SK-N-SH (cell line): ENCODE results near the gene ARHGEF10L. TPM values are rescaled to one million over a fixed set of nuclear protein-coding genes. Genes with fewer than 3 reads are reported as not detected.

Experiments used
- CTCF ChIA-PET: fragments of 300-600, 350-600 bp; formaldehyde crosslinking; extraction: SDS; loops from one replicate; lab custom pipeline; 2021; lab: Yijun Ruan, JAX
- POLR2A ChIA-PET: fragments of 350-600 bp; sonication (Branson Sonifier 250); formaldehyde crosslinking; extraction: SDS; loops from one replicate; lab custom pipeline; 2020; ENCODE audit warnings: antibody characterized with exemption, inconsistent platforms; lab: Yijun Ruan, JAX
- DNase-seq: peaks from one replicate; pipeline ENCODE4 v3.0.0; 2012
- H2AFZ ChIP-seq: fragments of 200-600 bp; sonication (generic); 2 replicates; pipeline ENCODE4 v1.8.1; 2016; ENCODE audit warnings: antibody characterized with exemption, mild to moderate bottlenecking, low read depth
- H3F3A ChIP-seq: fragments of 200-600 bp; sonication (generic); replicated peaks from 2 replicates; pipeline ENCODE3; 2016; ENCODE audit warnings: antibody characterized with exemption, mild to moderate bottlenecking; ENCODE audit not compliant: insufficient read depth
- H3K27ac ChIP-seq, 2 experiments: fragments of 200-500 bp in 1 of 2; fragments of 200-600 bp in 1 of 2; sonication (Bioruptor generic) in 1 of 2; sonication (generic), shearing (Covaris generic) in 1 of 2; 2 replicates each; pipeline versions ENCODE4 v1.5.1 to v1.6.1; 2014 to 2016; ENCODE audit warnings: low read depth in 2 of 2, inconsistent platforms in 1 of 2, low read length in 1 of 2, mild to moderate bottlenecking in 1 of 2, mixed read lengths in 1 of 2
- H3K27me3 ChIP-seq: fragments of 200-600 bp; sonication (generic), shearing (Covaris generic); 2 replicates; pipeline ENCODE4 v1.6.1; 2016; ENCODE audit warnings: mixed run types; ENCODE audit not compliant: insufficient read depth
- H3K36me3 ChIP-seq, 2 experiments: fragments of 200-500 bp in 1 of 2; fragments of 200-600 bp in 1 of 2; sonication (Bioruptor generic) in 1 of 2; sonication (generic) in 1 of 2; replicated peaks in 1 of 2; 2 replicates each; pipeline versions ENCODE3 to v1.5.1; 2014 to 2016; ENCODE audit warnings: low read length in 1 of 2, mild to moderate bottlenecking in 1 of 2; ENCODE audit not compliant: insufficient read depth in 2 of 2, control insufficient read depth in 1 of 2
- H3K4me1 ChIP-seq, 2 experiments: fragments of 200-500 bp in 1 of 2; fragments of 200-600 bp in 1 of 2; sonication (Bioruptor generic) in 1 of 2; sonication (generic), shearing (Covaris generic) in 1 of 2; 2 replicates each; pipeline versions ENCODE4 v1.5.1 to v1.6.1; 2014 to 2016; ENCODE audit warnings: low read depth in 1 of 2, low read length in 1 of 2, mixed run types in 1 of 2; ENCODE audit not compliant: insufficient read depth in 2 of 2, control insufficient read depth in 1 of 2
- H3K4me2 ChIP-seq: fragments of 200-600 bp; sonication (generic), shearing (Covaris generic); 2 replicates; pipeline ENCODE4 v1.6.1; 2017; ENCODE audit warnings: mixed run types
- H3K4me3 ChIP-seq, 2 experiments: fragments of 200-500 bp in 1 of 2; fragments of 200-600 bp in 1 of 2; sonication (Bioruptor generic) in 1 of 2; sonication (generic), shearing (Covaris generic) in 1 of 2; 2 replicates each; pipeline versions ENCODE4 v1.5.1 to v1.8.1; 2014 to 2016; ENCODE audit warnings: low read depth in 2 of 2, inconsistent platforms in 1 of 2, low read length in 1 of 2, mild to moderate bottlenecking in 1 of 2, mixed read lengths in 1 of 2, moderate library complexity in 1 of 2
- H3K79me2 ChIP-seq: fragments of 200-600 bp; sonication (generic); 2 replicates; pipeline ENCODE4 v1.8.1; 2017; ENCODE audit warnings: mild to moderate bottlenecking; ENCODE audit not compliant: insufficient read depth
- H3K9ac ChIP-seq: fragments of 200-600 bp; sonication (generic); 2 replicates; pipeline ENCODE4 v1.6.1; 2017; ENCODE audit warnings: mixed run types
- H3K9me2 ChIP-seq: fragments of 200-600 bp; sonication (generic); 2 replicates; pipeline ENCODE4 v1.6.1; 2017; ENCODE audit warnings: mixed run types
- H3K9me3 ChIP-seq: fragments of 200-600 bp; sonication (generic); 2 replicates; pipeline ENCODE4 v1.6.1; 2017; ENCODE audit warnings: mixed run types, mild to moderate bottlenecking, moderate library complexity
- H4K20me1 ChIP-seq: fragments of 200-600 bp; sonication (generic); 2 replicates; pipeline ENCODE4 v1.6.1; 2017; ENCODE audit warnings: mild to moderate bottlenecking, mixed run types; ENCODE audit not compliant: insufficient read depth
- CTCF ChIP-seq: fragments of 200-600 bp; sonication (generic); IDR thresholded peaks from 2 replicates; pipeline ENCODE4 v1.6.1; 2017; ENCODE audit warnings: antibody characterized with exemption, mild to moderate bottlenecking, moderate library complexity
- FOXJ3 ChIP-seq: sonication (generic); formaldehyde crosslinking; IDR thresholded peaks from 2 replicates; pipeline ENCODE4 v1.5.1; 2020; ENCODE audit warnings: mild to moderate bottlenecking, missing genetic modification reagents
- FOXM1 ChIP-seq: IDR thresholded peaks from 2 replicates; pipeline ENCODE4 v1.4.0; 2012; ENCODE audit warnings: low read depth, mild to moderate bottlenecking
- MEF2A ChIP-seq: IDR thresholded peaks from 2 replicates; pipeline ENCODE4 v1.4.0; 2012; ENCODE audit warnings: low read depth, borderline replicate concordance
- NRF1 ChIP-seq: IDR thresholded peaks from 2 replicates; pipeline ENCODE4 v1.6.1; 2012; ENCODE audit warnings: low read depth, mild to moderate bottlenecking, low read length
- POLR2AphosphoS5 ChIP-seq: IDR thresholded peaks from 2 replicates; pipeline ENCODE4 v1.6.1; 2012; ENCODE audit warnings: low read depth, low read length
- RAD21 ChIP-seq: IDR thresholded peaks from 2 replicates; pipeline ENCODE4 v1.6.1; 2012; ENCODE audit warnings: mild to moderate bottlenecking, low read length
- RCOR1 ChIP-seq: fragments of 150-350 bp; IDR thresholded peaks from 2 replicates; pipeline ENCODE4 v1.6.1; 2017; ENCODE audit warnings: antibody characterized with exemption, low read length
- REST ChIP-seq: IDR thresholded peaks from 2 replicates; pipeline ENCODE4 v1.6.1; 2012; ENCODE audit warnings: mild to moderate bottlenecking, low read depth, low read length, moderate library complexity
- SIN3A ChIP-seq: IDR thresholded peaks from 2 replicates; pipeline ENCODE4 v1.6.1; 2012; ENCODE audit warnings: low read depth, mild to moderate bottlenecking, low read length, moderate library complexity, borderline replicate concordance
- TAF1 ChIP-seq: IDR thresholded peaks from 2 replicates; pipeline ENCODE4 v1.6.1; 2012; ENCODE audit warnings: low read depth, mild to moderate bottlenecking, low read length, moderate library complexity, borderline replicate concordance
- USF1 ChIP-seq: IDR thresholded peaks from 2 replicates; pipeline ENCODE4 v1.4.0; 2012; ENCODE audit warnings: low read depth, borderline replicate concordance
- USF2 ChIP-seq: fragments of 150-350 bp; IDR thresholded peaks from 2 replicates; pipeline ENCODE4 v1.6.1; 2017; ENCODE audit warnings: antibody characterized with exemption, low read length, low read depth, borderline replicate concordance
- ZBTB33 ChIP-seq: IDR thresholded peaks from 2 replicates; pipeline ENCODE4 v1.4.0; 2012; ENCODE audit warnings: low read depth, borderline replicate concordance
- WGBS: methylation state at CpG from one replicate; pipeline ENCODE4 v1.1.6; 2017; ENCODE audit warnings: low lambda C conversion rate; 5-methylcytosine and 5-hydroxymethylcytosine counted together
- polyA plus RNA-seq, 3 experiments: library from polyadenylated mRNA; depleted of rRNA; stranded (reverse); fragments of >200 nt; gene quantifications; 2 replicates each; pipeline ENCODE4 v1.2.3, GENCODE V29; 2012

Gene ARHGEF10L
- polyA plus RNA-seq, 1 of the 3 experiments (the other 2 are of a cell fraction): 12.5 TPM

DNA sequence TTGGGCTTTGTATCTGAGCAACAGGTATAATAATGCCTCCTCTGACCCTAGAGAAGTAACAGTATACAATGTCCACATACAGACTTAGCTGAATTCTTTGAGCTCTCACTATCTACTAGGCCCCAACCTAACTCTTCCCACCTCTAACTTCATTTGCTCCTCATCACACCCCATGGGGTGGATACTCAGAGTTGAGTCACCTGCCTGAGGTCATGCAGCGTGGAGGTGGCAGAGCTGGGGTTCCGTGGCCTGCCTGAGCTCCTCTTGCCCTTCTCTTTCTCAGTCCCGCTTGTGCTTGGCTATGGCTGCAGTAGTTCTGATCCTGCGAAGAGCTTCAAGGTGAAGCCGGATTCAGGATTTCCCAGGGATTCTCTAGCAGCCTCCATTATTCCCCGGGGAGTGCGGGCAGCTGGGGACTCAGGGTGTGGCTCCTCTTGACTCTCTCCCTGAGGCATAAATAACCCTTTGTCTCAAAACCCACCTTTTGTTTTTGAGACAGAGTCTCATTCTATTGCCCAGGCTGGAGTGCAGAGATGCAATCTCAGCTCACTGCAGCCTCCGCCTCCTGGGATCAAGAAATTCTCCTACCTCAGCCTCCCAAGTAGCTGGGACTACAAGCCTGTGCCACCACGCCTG, 185.7 kb downstream of the ARHGEF10L start (continued):
- no peak for TF ChIP-seq REST
- no peak for TF ChIP-seq MEF2A
- no peak for TF ChIP-seq USF1
- TF ChIP-seq, all 33 proteins: peak for 0

DNA sequence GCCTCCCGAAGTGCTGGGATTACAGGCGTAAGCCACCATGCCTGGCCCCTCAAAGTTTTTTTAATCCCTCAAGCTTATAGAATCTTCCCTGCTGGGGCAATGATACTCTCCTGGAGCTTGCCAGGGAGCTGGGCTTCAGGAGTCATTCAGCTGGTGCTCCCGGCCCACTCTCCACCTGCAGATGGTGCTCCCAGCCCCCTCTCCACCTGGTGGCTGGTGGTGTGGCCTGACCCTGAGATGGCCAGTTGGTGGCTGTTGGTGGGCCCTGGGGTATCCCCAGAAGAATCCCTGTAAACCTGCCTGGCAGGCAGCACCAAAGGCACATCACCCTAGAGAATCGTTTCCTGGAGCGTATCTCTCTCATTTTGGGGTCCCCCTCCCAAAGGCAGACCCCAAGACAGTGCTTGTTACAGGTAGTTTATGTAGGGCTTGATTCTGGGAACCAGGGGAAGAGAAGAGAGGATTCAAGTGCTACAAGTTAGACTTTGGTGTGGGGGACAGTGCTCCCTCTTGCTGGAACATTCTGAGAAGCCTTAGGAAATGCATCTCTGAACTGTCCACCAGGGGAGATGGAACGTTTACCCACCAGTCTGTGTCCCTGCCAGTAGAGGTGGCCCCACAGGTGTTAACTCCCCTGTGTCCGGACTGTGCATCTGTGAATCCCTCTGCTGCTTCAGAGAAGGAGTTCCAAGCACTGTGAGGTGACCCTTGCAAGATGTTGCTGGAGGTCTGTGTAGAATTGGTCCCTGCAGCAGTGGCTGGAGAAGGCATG, 186.5 kb downstream of the ARHGEF10L start:
- no peaks in the 10 kb centered on the region for H3F3A ChIP-seq
- TF ChIP-seq NRF1: no peak
- no peak for TF ChIP-seq MEF2A
- no peak for TF ChIP-seq SIN3A
- no peak for TF ChIP-seq USF2
- no peak for TF ChIP-seq FOXM1
- no peak for TF ChIP-seq RCOR1
- no peak for TF ChIP-seq TAF1
- TF ChIP-seq REST: no peak
- no peak for TF ChIP-seq POLR2AphosphoS5
- TF ChIP-seq RAD21: no peak
- no peak for TF ChIP-seq CTCF
- no peak for TF ChIP-seq ZBTB33
- no peak for TF ChIP-seq FOXJ3 (CRISPR knock-in tag)
- no peaks in the 10 kb centered on the region for H3K27me3 ChIP-seq
- H3K4me1 ChIP-seq: peaks cover 0 to 14% of the 10 kb centered on the region in 2 experiments; a peak in 1 of 4 replicates
- H3K27ac ChIP-seq: no peak overlapping the region
- H3K9me2 ChIP-seq: no peaks in the 10 kb centered on the region
- H3K79me2 ChIP-seq: no peaks in the 10 kb centered on the region
- H2AFZ ChIP-seq: no peak overlapping the region
- H3K9ac ChIP-seq: no peak overlapping the region
- H3K9me3 ChIP-seq: no peaks in the 10 kb centered on the region
- DNase-seq: no peak
- no peaks in the 10 kb centered on the region for H4K20me1 ChIP-seq
- POLR2A ChIA-PET: no interaction called here
- WGBS: 54% methylated on average over 6 of the region's 7 CpGs
- CTCF ChIA-PET: interaction anchor here (0.9 to 1.7 kb wide), 6 partner anchors 14 to 184 kb away, joined by 3 to 8 read pairs (median 3); no protein-coding TSS in a partner anchor
- H3K36me3 ChIP-seq: no peaks in the 10 kb centered on the region
- no peak overlapping the region for H3K4me3 ChIP-seq
- no peak overlapping the region for H3K4me2 ChIP-seq
